ENCODE results near the gene C2CD5. TPM values are rescaled to one million over a fixed set of nuclear protein-coding genes. Genes with fewer than 3 reads are reported as not detected.

Gene C2CD5
- total RNA-seq, 1 experiment from 2014 or later = 22.9 TPM

DNA sequence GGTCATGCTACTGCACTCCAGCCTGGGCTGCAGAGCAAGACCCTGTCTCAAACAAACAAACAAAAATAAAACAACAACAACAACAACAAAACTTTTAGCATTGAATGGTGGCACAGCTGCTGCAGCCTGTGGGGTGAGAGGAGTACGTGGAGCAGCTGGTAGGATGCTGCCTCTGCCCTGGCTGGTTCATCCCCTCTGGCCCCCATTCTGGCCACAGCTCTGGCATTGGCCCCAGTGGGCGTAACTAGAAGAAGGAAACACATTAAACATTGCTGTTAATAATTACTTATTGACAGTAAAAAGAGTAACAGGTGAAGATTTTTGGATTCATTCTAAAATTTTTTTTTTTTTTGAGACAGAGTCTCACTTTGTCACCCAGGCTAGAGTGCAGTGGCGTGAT lies 28.8 kb upstream of the C2CD5 start:
- no peak overlapping the region for H3K9ac ChIP-seq (ENCODE audit: low read length)
- ChIA-PET RAD21 (ENCODE audit: low non-redundant PET in 1 of 2, low total read pairs in 2 of 2, uncharacterized antibody in 2 of 2, unreplicated experiment in 2 of 2) (no interaction called here), POLR2A (no interaction called here), CTCF (no interaction called here)
- H3K9me2 ChIP-seq (ENCODE audit: insufficient read depth) = no peaks in the 10 kb centered on the region
- H3K9me3 ChIP-seq (ENCODE audit: control insufficient read depth in 1 of 2, insufficient read depth in 1 of 2, low read depth in 1 of 2, low read length in 2 of 2) = no peaks in the 10 kb centered on the region; a peak in 1 of 4 replicates
- H4K20me1 ChIP-seq (ENCODE audit: insufficient read depth) = no peaks in the 10 kb centered on the region
- H3K36me3 ChIP-seq (ENCODE audit: control insufficient read depth in 1 of 2, insufficient read depth in 2 of 2, low read length in 2 of 2) = no peaks in the 10 kb centered on the region
- no peak for ATAC-seq
- intact Hi-C loops (cut with micrococcal nuclease) = no loop called here
- no peak overlapping the region for H3K4me2 ChIP-seq (ENCODE audit: low read length)
- DNase-seq (ENCODE audit: low read depth, low spot score) = no peak
- BruUV-seq (replicated peaks) = no TSS peak
- no peaks in the 10 kb centered on the region for H3K27me3 ChIP-seq (ENCODE audit: insufficient read depth, low read length)
- H3K4me3 ChIP-seq (replicated peaks in 1 of 2; ENCODE audit: low read depth in 1 of 2, low read length in 2 of 2) = no peak overlapping the region
- H3K27ac ChIP-seq (ENCODE audit: low read depth, low read length) = no peak overlapping the region
- no peak overlapping the region for H2AFZ ChIP-seq (ENCODE audit: low read depth, low read length, poor library complexity, severe bottlenecking)
- H3K4me1 ChIP-seq (ENCODE audit: control insufficient read depth in 1 of 2, insufficient read depth in 2 of 2, low read length in 2 of 2) = peaks cover 0 to 5% of the 10 kb centered on the region in 2 experiments; a peak in 2 of 4 replicates
- no peaks in the 10 kb centered on the region for H3K79me2 ChIP-seq (ENCODE audit: insufficient read depth, low read length)
- TF ChIP-seq, protein P1, sequence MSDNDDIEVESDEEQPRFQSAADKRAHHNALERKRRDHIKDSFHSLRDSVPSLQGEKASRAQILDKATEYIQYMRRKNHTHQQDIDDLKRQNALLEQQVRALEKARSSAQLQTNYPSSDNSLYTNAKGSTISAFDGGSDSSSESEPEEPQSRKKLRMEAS (IDR thresholded peaks at IDR 0.05) = no peak
- TF ChIP-seq, protein P2, sequence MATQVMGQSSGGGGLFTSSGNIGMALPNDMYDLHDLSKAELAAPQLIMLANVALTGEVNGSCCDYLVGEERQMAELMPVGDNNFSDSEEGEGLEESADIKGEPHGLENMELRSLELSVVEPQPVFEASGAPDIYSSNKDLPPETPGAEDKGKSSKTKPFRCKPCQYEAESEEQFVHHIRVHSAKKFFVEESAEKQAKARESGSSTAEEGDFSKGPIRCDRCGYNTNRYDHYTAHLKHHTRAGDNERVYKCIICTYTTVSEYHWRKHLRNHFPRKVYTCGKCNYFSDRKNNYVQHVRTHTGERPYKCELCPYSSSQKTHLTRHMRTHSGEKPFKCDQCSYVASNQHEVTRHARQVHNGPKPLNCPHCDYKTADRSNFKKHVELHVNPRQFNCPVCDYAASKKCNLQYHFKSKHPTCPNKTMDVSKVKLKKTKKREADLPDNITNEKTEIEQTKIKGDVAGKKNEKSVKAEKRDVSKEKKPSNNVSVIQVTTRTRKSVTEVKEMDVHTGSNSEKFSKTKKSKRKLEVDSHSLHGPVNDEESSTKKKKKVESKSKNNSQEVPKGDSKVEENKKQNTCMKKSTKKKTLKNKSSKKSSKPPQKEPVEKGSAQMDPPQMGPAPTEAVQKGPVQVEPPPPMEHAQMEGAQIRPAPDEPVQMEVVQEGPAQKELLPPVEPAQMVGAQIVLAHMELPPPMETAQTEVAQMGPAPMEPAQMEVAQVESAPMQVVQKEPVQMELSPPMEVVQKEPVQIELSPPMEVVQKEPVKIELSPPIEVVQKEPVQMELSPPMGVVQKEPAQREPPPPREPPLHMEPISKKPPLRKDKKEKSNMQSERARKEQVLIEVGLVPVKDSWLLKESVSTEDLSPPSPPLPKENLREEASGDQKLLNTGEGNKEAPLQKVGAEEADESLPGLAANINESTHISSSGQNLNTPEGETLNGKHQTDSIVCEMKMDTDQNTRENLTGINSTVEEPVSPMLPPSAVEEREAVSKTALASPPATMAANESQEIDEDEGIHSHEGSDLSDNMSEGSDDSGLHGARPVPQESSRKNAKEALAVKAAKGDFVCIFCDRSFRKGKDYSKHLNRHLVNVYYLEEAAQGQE (IDR thresholded peaks at IDR 0.05; ENCODE audit: low read depth) = no peak
- no peak for TF ChIP-seq EZH2 (IDR thresholded peaks at IDR 0.05)
- TF ChIP-seq, protein P3, sequence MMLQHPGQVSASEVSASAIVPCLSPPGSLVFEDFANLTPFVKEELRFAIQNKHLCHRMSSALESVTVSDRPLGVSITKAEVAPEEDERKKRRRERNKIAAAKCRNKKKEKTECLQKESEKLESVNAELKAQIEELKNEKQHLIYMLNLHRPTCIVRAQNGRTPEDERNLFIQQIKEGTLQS (IDR thresholded peaks at IDR 0.05) = no peak
- no peak for TF ChIP-seq SRF (IDR thresholded peaks at IDR 0.05; ENCODE audit: low read depth)
- no peak for TF ChIP-seq POLR2A (IDR thresholded peaks at IDR 0.05; ENCODE audit: borderline replicate concordance, extremely low read depth, insufficient read depth, insufficient read length)
- TF ChIP-seq ELF1 (IDR thresholded peaks at IDR 0.05; ENCODE audit: borderline replicate concordance, low read depth) = no peak
- TF ChIP-seq SP1 (IDR thresholded peaks at IDR 0.05; ENCODE audit: low read depth) = no peak
- TF ChIP-seq ZFX (IDR thresholded peaks at IDR 0.05) = no peak
- no peak for TF ChIP-seq YY1 (IDR thresholded peaks at IDR 0.05; ENCODE audit: extremely low read depth, insufficient replicate concordance, low read depth, low read length)
- TF ChIP-seq SIN3A (IDR thresholded peaks at IDR 0.05; ENCODE audit: low read depth) = no peak
- TF ChIP-seq, protein P4, sequence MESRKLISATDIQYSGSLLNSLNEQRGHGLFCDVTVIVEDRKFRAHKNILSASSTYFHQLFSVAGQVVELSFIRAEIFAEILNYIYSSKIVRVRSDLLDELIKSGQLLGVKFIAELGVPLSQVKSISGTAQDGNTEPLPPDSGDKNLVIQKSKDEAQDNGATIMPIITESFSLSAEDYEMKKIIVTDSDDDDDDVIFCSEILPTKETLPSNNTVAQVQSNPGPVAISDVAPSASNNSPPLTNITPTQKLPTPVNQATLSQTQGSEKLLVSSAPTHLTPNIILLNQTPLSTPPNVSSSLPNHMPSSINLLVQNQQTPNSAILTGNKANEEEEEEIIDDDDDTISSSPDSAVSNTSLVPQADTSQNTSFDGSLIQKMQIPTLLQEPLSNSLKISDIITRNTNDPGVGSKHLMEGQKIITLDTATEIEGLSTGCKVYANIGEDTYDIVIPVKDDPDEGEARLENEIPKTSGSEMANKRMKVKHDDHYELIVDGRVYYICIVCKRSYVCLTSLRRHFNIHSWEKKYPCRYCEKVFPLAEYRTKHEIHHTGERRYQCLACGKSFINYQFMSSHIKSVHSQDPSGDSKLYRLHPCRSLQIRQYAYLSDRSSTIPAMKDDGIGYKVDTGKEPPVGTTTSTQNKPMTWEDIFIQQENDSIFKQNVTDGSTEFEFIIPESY (IDR thresholded peaks at IDR 0.05; ENCODE audit: extremely low read depth, insufficient replicate concordance, low read length) = no peak
- no peak for TF ChIP-seq EZH2phosphoT487 (IDR thresholded peaks at IDR 0.05; ENCODE audit: borderline replicate concordance)
- TF ChIP-seq, protein P5, sequence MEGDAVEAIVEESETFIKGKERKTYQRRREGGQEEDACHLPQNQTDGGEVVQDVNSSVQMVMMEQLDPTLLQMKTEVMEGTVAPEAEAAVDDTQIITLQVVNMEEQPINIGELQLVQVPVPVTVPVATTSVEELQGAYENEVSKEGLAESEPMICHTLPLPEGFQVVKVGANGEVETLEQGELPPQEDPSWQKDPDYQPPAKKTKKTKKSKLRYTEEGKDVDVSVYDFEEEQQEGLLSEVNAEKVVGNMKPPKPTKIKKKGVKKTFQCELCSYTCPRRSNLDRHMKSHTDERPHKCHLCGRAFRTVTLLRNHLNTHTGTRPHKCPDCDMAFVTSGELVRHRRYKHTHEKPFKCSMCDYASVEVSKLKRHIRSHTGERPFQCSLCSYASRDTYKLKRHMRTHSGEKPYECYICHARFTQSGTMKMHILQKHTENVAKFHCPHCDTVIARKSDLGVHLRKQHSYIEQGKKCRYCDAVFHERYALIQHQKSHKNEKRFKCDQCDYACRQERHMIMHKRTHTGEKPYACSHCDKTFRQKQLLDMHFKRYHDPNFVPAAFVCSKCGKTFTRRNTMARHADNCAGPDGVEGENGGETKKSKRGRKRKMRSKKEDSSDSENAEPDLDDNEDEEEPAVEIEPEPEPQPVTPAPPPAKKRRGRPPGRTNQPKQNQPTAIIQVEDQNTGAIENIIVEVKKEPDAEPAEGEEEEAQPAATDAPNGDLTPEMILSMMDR (IDR thresholded peaks at IDR 0.05 in 2 of 3, conservative IDR thresholded peaks at IDR 0.05 in 1 of 3; ENCODE audit: borderline replicate concordance in 1 of 3, insufficient read depth in 1 of 3, low read depth in 2 of 3, low read length in 2 of 3) = no peak
- TF ChIP-seq POLR2AphosphoS5 (IDR thresholded peaks at IDR 0.05; ENCODE audit: low read depth, low read length) = no peak
- no peak for TF ChIP-seq FOSL1 (IDR thresholded peaks at IDR 0.05; ENCODE audit: low read depth)
- no peak for TF ChIP-seq CEBPB (IDR thresholded peaks at IDR 0.05; ENCODE audit: low read depth)
- no peak for TF ChIP-seq TCF7L2 (IDR thresholded peaks at IDR 0.05; ENCODE audit: borderline replicate concordance, extremely low read depth, insufficient read depth, insufficient read length)
- no peak for TF ChIP-seq EGR1 (IDR thresholded peaks at IDR 0.05; ENCODE audit: low read depth)
- TF ChIP-seq CBX3 (IDR thresholded peaks at IDR 0.05; ENCODE audit: low read depth) = no peak
